ENCODE results near the gene DNPEP.

DNPEP gene

GRCh38 chr2:219332542-219332941, 55.2 kb downstream of the DNPEP start, which contains the start of gene RESP18:
Gene RESP18, minus strand, starts transcription at chr2:219332744.
- H3K4me3 ChIP-seq (ENCODE audit: low read depth, low read length): no peak within 1 kb of the TSS
- no peak for DNase-seq (ENCODE audit: low read depth)
- TF ChIP-seq CTCF (IDR thresholded peaks at IDR 0.05; ENCODE audit: control insufficient read depth, extremely low read depth, insufficient read depth): no peak

GRCh38 chr2:219331560-219332213, 56.0 kb downstream of the DNPEP start:
- DNase-seq (ENCODE audit: low read depth): no peak
- no peak for TF ChIP-seq CTCF (IDR thresholded peaks at IDR 0.05; ENCODE audit: control insufficient read depth, extremely low read depth, insufficient read depth)
- no peak overlapping the region for H3K4me3 ChIP-seq (ENCODE audit: low read depth, low read length)

- no peak for TF ChIP-seq CTCF (IDR thresholded peaks at IDR 0.05; ENCODE audit: control insufficient read depth, extremely low read depth, insufficient read depth)
- no peak for DNase-seq (ENCODE audit: low read depth)
- H3K4me3 ChIP-seq (ENCODE audit: low read depth, low read length): no peak overlapping the region
Measured at GRCh38 chr2:219327719-219328118, 60.0 kb downstream of the DNPEP start.

GRCh38 chr2:219325657-219326315, 61.9 kb downstream of the DNPEP start:
- no peak overlapping the region for H3K4me3 ChIP-seq (ENCODE audit: low read depth, low read length)
- no peak for DNase-seq (ENCODE audit: low read depth)
- TF ChIP-seq CTCF (IDR thresholded peaks at IDR 0.05; ENCODE audit: control insufficient read depth, extremely low read depth, insufficient read depth): no peak

- H3K4me3 ChIP-seq (ENCODE audit: low read depth, low read length): no peak overlapping the region
- DNase-seq (ENCODE audit: low read depth): no peak
- TF ChIP-seq CTCF (IDR thresholded peaks at IDR 0.05; ENCODE audit: control insufficient read depth, extremely low read depth, insufficient read depth): no peak
Measured at GRCh38 chr2:219325136-219325535, 62.6 kb downstream of the DNPEP start.

GRCh38 chr2:219323434-219323833, 64.3 kb downstream of the DNPEP start:
- no peak overlapping the region for H3K4me3 ChIP-seq (ENCODE audit: low read depth, low read length)
- DNase-seq (ENCODE audit: low read depth): no peak
- no peak for TF ChIP-seq CTCF (IDR thresholded peaks at IDR 0.05; ENCODE audit: control insufficient read depth, extremely low read depth, insufficient read depth)

Measured in LNCaP clone FGC (cell line).